Bronchial epithelial cell (primary cell): Measurements from ENCODE around the gene STX18. TPM values are rescaled to one million over a fixed set of nuclear protein-coding genes. Genes with fewer than 3 reads are reported as not detected.
"Not testable (repeated sequence)": the region's sequence is repeated elsewhere in the genome, so short reads cannot be mapped to it uniquely, and the experiment has no call there.

Source experiments
- DNase-seq: peaks from one replicate; pipeline ENCODE4 v3.0.0-alpha.2; 2010; ENCODE audit warnings: low read depth
- FAIRE-seq: peaks from 2 replicates; lab custom pipeline; 2011; peaks lifted over from hg19 to GRCh38; lab: Jason Lieb, UNC
- H3K27me3 ChIP-seq: 2 replicates; pipeline ENCODE4 v1.5.1; 2011; ENCODE audit warnings: low read length; ENCODE audit not compliant: control insufficient read depth, insufficient read depth
- H3K36me3 ChIP-seq: 2 replicates; pipeline ENCODE4 v1.5.1; 2011; ENCODE audit warnings: low read length; ENCODE audit not compliant: control insufficient read depth, insufficient read depth
- H3K4me3 ChIP-seq: 2 replicates; pipeline ENCODE4 v1.5.1; 2011; ENCODE audit warnings: mild to moderate bottlenecking, low read depth, low read length, control low read depth
- CTCF ChIP-seq: IDR thresholded peaks from 2 replicates; pipeline ENCODE4 v1.5.1; 2011; ENCODE audit warnings: mild to moderate bottlenecking, moderate library complexity, low read length, control low read depth, inconsistent platforms; ENCODE audit not compliant: insufficient read depth, severe bottlenecking
- total RNA-seq: library from RNA; depleted of rRNA; stranded (reverse); fragments of >200 nt; gene quantifications from 2 replicates; pipeline ENCODE4 v1.2.1, GENCODE V29; 2014

The STX18 gene
- total RNA-seq, 1 donor from 2014 or later, result 21.6 TPM

GRCh38 chr4:4574052-4574451 is 32.2 kb upstream of the STX18 start:
- no peak overlapping the region for H3K4me3 ChIP-seq
- FAIRE-seq (no peak), DNase-seq (no peak)
- TF ChIP-seq CTCF, result no peak
- no peaks in the 10 kb centered on the region for H3K27me3 ChIP-seq
- no peaks in the 10 kb centered on the region for H3K36me3 ChIP-seq

- Histone ChIP-seq H3K4me3 (no peak overlapping the region), H3K36me3 (no peaks in the 10 kb centered on the region), H3K27me3 (no peaks in the 10 kb centered on the region)
- DNase-seq (no peak), FAIRE-seq (no peak)
- no peak for TF ChIP-seq CTCF
Observed at GRCh38 chr4:4572821-4573220, 31.0 kb upstream of the STX18 start.

- not testable (repeated sequence) for H3K27me3 ChIP-seq, H3K4me3 ChIP-seq, DNase-seq, H3K36me3 ChIP-seq, FAIRE-seq
Observed at GRCh38 chr4:4569861-4570260, 28.0 kb upstream of the STX18 start.

GRCh38 chr4:4568806-4569427 is 27.1 kb upstream of the STX18 start:
- no peaks in the 10 kb centered on the region for H3K36me3 ChIP-seq
- no peaks in the 10 kb centered on the region for H3K27me3 ChIP-seq
- peak; percentile 32 for FAIRE-seq
- no peak for DNase-seq
- no peak overlapping the region for H3K4me3 ChIP-seq
- no peak for TF ChIP-seq CTCF

- not testable (repeated sequence) for DNase-seq, FAIRE-seq, H3K36me3 ChIP-seq, H3K4me3 ChIP-seq, H3K27me3 ChIP-seq
Observed at GRCh38 chr4:4566359-4566758, 24.5 kb upstream of the STX18 start.

DNA sequence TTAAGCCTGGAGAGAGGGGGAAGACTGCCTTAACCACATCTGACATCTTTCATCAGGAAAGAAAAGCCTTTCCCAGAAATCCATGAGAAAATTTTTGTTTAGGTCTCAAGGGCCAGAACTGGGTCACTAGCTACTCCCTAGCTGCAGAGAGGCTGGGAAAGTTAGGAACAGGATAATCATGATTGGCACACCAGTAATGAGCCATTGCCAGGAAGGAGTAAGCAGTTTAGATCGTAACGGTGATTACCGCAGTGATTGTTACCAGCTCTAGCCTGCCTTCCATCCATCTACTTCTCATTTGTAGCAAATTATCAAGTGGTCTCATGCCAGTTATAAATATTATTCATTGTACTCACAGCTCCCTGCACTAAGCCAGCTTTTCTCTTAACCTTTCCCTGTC is 22.7 kb upstream of the STX18 start:
- no peak for DNase-seq
- TF ChIP-seq CTCF, result no peak
- FAIRE-seq, result no peak
- no peaks in the 10 kb centered on the region for H3K27me3 ChIP-seq
- no peaks in the 10 kb centered on the region for H3K36me3 ChIP-seq
- no peak overlapping the region for H3K4me3 ChIP-seq

DNA sequence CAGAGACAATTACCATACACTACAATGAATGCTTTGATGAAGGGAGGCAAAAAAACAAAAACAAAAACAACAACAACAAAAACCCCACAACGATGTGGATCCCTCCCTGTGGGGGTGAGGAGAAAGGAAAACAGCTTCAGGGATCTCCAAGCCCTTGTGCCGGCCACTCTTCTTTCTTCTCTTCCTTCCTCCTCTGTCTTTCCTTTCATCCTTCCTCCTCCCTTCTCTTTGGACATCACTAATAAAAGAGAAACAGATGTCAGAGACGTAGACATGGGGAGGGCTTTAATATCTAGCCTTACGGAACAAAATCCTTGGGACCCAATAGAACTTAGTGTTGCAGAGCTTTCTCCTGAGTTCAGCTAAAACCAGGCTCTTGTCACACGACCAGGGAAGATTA is 18.8 kb upstream of the STX18 start:
- no peak for DNase-seq
- Histone ChIP-seq H3K36me3 (no peaks in the 10 kb centered on the region), H3K4me3 (no peak overlapping the region), H3K27me3 (peaks cover 1% of the 10 kb centered on the region)
- TF ChIP-seq CTCF, result no peak
- FAIRE-seq, result peak; percentile 55
